Keratinocyte (primary cell): Measurements from ENCODE around the gene SEZ6.

ENCODE experiments used
- CTCF ChIP-seq, 3 experiments: IDR thresholded peaks in 1 of 3; conservative IDR thresholded peaks in 1 of 3; optimal IDR thresholded peaks in 1 of 3; 2 replicates in 2 of 3; 3 replicates in 1 of 3; pipeline versions ENCODE3 to v1.5.1; 2011; ENCODE audit warnings: low read length in 3 of 3, mild to moderate bottlenecking in 3 of 3, moderate library complexity in 2 of 3, control low read depth in 1 of 3, inconsistent platforms in 1 of 3; ENCODE audit not compliant: insufficient read depth in 2 of 3; ENCODE audit errors: extremely low read depth in 1 of 3
- EZH2 ChIP-seq: IDR thresholded peaks from one replicate; pipeline ENCODE4 v1.6.1; 2012; ENCODE audit warnings: inconsistent platforms, mild to moderate bottlenecking, low read length, moderate library complexity

GRCh38 chr17:29051731-29052130 is 45.9 kb upstream of the SEZ6 start:
- TF ChIP-seq CTCF (optimal IDR thresholded peaks at IDR 0.05 in 1 of 3, IDR thresholded peaks at IDR 0.05 in 1 of 3, conservative IDR thresholded peaks at IDR 0.05 in 1 of 3; ENCODE audit: extremely low read depth in 1 of 3, insufficient read depth in 2 of 3, low read length in 3 of 3) (no peak), EZH2 (no peak)
